SU-DHL-6 (cell line): ENCODE data around the gene MKS1.

Source experiments
- H2AFZ ChIP-seq: fragments of 200-600 bp; sonication (generic); 2 replicates; pipeline ENCODE4 v1.6.1; 2014; ENCODE audit warnings: low read depth, mild to moderate bottlenecking, moderate library complexity, mixed read lengths, antibody characterized with exemption, low read length; ENCODE audit not compliant: severe bottlenecking
- H3F3A ChIP-seq: fragments of 200-600 bp; shearing (Covaris generic); 2 replicates; pipeline ENCODE4 v1.6.0; 2016; ENCODE audit warnings: antibody characterized with exemption, mild to moderate bottlenecking; ENCODE audit not compliant: insufficient read depth
- H3K27ac ChIP-seq: fragments of 200-600 bp; sonication (generic); 2 replicates; pipeline ENCODE4 v1.5.1; 2016; ENCODE audit warnings: low read depth, mild to moderate bottlenecking, low read length, moderate library complexity, mixed read lengths
- H3K27me3 ChIP-seq: fragments of 200-600 bp; sonication (generic), shearing (Covaris generic); 2 replicates; pipeline ENCODE4 v1.6.0; 2014; ENCODE audit warnings: mild to moderate bottlenecking, low read length
- H3K36me3 ChIP-seq: fragments of 200-600 bp; sonication (generic); 2 replicates; pipeline ENCODE4 v1.6.1; 2014; ENCODE audit warnings: mild to moderate bottlenecking, low read length, mixed read lengths
- H3K4me2 ChIP-seq: fragments of 300-600, 200-600 bp; shearing (Covaris generic), sonication (generic); 2 replicates; pipeline ENCODE4 v1.6.0; 2014; ENCODE audit warnings: low read length, low read depth, mild to moderate bottlenecking; ENCODE audit not compliant: poor library complexity, severe bottlenecking
- H3K4me3 ChIP-seq: fragments of 200-600 bp; sonication (generic); 2 replicates; pipeline ENCODE4 v1.5.1; 2014; ENCODE audit warnings: antibody characterized with exemption, low read length, mild to moderate bottlenecking, mixed read lengths; ENCODE audit not compliant: insufficient read depth, poor library complexity, severe bottlenecking
- H3K79me2 ChIP-seq: fragments of 200-600 bp; sonication (generic); 2 replicates; pipeline ENCODE4 v1.6.1; 2014; ENCODE audit warnings: mild to moderate bottlenecking, low read length, moderate library complexity; ENCODE audit not compliant: insufficient read depth
- H3K9ac ChIP-seq: fragments of 200-600 bp; sonication (generic); 2 replicates; pipeline ENCODE4 v1.7.0; 2014; ENCODE audit warnings: mild to moderate bottlenecking, low read length
- H3K9me2 ChIP-seq: fragments of 200-600 bp; sonication (generic); replicated peaks from 2 replicates; pipeline ENCODE4 v1.6.1; 2014; ENCODE audit warnings: low read length; ENCODE audit not compliant: insufficient read depth
- H3K9me3 ChIP-seq: fragments of 200-600 bp; sonication (generic); 2 replicates; pipeline ENCODE4 v1.6.1; 2014; ENCODE audit warnings: low read length, mixed read lengths; ENCODE audit not compliant: insufficient read depth
- H4K20me1 ChIP-seq: fragments of 200-600 bp; sonication (generic); 2 replicates; pipeline ENCODE4 v1.6.1; 2014; ENCODE audit warnings: low read depth, mild to moderate bottlenecking, antibody characterized with exemption, low read length, moderate library complexity, mixed read lengths
- CTCF ChIP-seq: fragments of 200-600 bp; sonication (generic); IDR thresholded peaks from one replicate; pipeline ENCODE4 v1.5.1; 2017; ENCODE audit warnings: antibody characterized with exemption, mild to moderate bottlenecking, low read length, moderate library complexity; ENCODE audit not compliant: insufficient read depth, poor library complexity, severe bottlenecking
- EZH2phosphoT487 ChIP-seq: fragments of 200-600 bp; sonication (generic), shearing (Covaris generic); conservative IDR thresholded peaks from 2 replicates; pipeline ENCODE4 v1.6.1; 2018; ENCODE audit warnings: mild to moderate bottlenecking, antibody characterized with exemption, low read length, moderate library complexity, mixed read lengths

Gene MKS1

DNA sequence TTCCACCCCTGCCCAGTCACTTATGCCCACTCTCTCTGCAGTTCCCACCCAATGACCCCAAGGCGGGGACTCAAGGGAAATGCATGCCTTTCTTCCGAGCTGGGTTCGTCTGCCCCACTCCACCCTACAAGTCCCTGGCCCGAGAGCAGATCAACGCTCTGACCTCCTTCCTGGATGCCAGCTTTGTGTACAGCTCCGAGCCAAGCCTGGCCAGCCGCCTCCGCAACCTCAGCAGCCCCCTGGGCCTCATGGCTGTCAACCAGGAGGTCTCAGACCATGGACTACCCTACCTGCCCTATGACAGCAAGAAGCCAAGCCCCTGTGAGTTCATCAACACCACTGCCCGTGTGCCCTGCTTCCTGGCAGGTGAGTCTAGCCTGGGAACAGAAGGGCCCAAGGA is 33.1 kb upstream of the MKS1 start:
- TF ChIP-seq EZH2phosphoT487 = no peak
- TF ChIP-seq CTCF = no peak
- no peak overlapping the region for H3K9ac ChIP-seq

DNA sequence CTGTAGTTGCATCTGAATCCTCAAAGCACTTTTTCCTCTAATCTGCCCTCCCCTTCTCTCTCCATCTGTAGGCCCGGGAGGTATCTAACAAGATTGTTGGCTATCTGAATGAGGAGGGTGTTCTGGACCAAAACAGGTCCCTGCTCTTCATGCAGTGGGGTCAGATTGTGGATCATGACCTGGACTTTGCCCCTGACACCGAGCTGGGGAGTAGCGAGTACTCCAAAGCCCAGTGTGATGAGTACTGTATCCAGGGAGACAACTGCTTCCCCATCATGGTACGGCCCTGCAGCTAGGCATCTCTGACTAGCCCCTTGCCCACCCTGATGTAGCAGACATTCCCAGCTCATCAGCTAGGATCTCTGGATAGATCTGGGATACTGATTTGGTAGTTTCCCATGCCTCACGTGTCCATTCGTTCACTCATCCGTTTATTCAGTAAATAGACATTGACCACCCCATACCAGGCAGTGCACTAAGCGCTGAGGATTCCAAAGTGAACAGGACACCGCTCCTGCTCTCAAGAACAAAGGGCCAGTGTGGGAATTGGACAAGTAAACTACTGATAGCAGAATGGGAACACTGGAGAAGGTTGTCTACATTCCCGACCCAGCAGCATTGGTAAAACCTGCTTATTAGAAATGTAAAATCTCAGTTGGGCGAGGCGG is 31.4 kb upstream of the MKS1 start:
- Histone ChIP-seq H3K4me2 (no peak overlapping the region), H3K9ac (no peak overlapping the region), H3K79me2 (no peaks in the 10 kb centered on the region), H3K4me3 (no peak overlapping the region), H3K27me3 (no peaks in the 10 kb centered on the region), H3K9me3 (no peaks in the 10 kb centered on the region), H3K9me2 (no peaks in the 10 kb centered on the region), H4K20me1 (no peaks in the 10 kb centered on the region), H2AFZ (peak overlapping the region; percentile 92), H3K27ac (no peak overlapping the region), H3K36me3 (no peaks in the 10 kb centered on the region), H3F3A (no peaks in the 10 kb centered on the region)
- TF ChIP-seq CTCF (no peak), EZH2phosphoT487 (no peak)

More for the DNA sequence above, 33.1 kb upstream of the MKS1 start:
- H3K36me3 ChIP-seq = no peaks in the 10 kb centered on the region
- no peak overlapping the region for H2AFZ ChIP-seq
- no peaks in the 10 kb centered on the region for H3K9me3 ChIP-seq
- no peaks in the 10 kb centered on the region for H3K79me2 ChIP-seq
- H3K27me3 ChIP-seq = no peaks in the 10 kb centered on the region
- no peak overlapping the region for H3K27ac ChIP-seq
- H3F3A ChIP-seq = no peaks in the 10 kb centered on the region
- H4K20me1 ChIP-seq = no peaks in the 10 kb centered on the region
- no peak overlapping the region for H3K4me3 ChIP-seq
- no peaks in the 10 kb centered on the region for H3K9me2 ChIP-seq
- no peak overlapping the region for H3K4me2 ChIP-seq

DNA sequence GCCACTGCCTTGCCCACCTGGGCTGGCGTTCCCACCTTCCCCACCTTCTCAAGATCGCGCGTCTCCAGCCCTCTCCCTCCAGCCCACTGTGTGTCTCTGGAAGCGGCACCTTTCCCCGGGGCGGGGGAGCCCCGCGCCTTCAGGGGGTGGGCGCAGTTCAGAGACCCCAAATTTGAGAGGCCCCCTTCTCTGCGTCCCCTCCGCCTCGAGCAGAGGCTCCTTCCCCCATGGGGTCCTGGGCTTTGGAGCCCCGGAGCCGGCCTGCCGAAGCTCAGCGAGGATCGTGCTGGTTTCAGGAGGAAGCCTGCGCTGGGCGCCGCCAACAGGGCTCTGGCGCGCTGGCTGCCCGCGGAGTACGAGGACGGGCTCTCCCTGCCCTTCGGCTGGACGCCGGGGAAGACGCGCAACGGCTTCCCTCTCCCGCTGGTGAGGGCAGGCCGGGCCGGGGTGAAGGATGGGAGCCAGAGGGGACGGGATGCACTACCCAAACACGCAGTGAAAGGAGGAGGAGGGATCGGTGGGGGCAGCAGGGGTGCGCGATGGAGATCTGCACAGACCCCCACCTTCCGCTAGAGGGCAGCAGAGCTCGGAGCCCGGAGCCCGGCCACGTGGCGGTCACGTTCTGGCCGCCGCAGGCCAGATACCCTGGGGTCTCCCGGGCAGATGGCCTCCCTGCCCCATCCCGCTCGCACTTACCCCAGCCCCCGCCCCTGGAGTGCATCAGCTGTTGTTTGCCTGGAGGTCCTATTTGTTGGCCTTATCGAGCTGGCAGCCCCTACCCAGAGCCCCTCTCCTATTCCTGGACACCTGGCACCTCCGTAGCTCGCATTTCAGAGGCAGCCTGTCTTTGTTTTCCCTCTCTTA is 30.4 kb upstream of the MKS1 start:
- Histone ChIP-seq H3K9me3 (no peaks in the 10 kb centered on the region), H3K36me3 (no peaks in the 10 kb centered on the region), H3K27ac (no peak overlapping the region), H3K27me3 (no peaks in the 10 kb centered on the region), H3F3A (no peaks in the 10 kb centered on the region), H3K4me3 (no peak overlapping the region), H3K4me2 (peak overlapping the region; percentile 33), H4K20me1 (no peaks in the 10 kb centered on the region), H2AFZ (peak overlapping the region; percentile 92), H3K9me2 (no peaks in the 10 kb centered on the region), H3K79me2 (no peaks in the 10 kb centered on the region), H3K9ac (peak overlapping the region; percentile 22; the same call in 1 of the 2 replicates)
- TF ChIP-seq CTCF = peak; percentile 65
- TF ChIP-seq EZH2phosphoT487 = no peak
